Measurements from ENCODE around the gene FUT8. TPM values are rescaled to one million over a fixed set of nuclear protein-coding genes. Genes with fewer than 3 reads are reported as not detected.
"Not testable (repeated sequence)": the region's sequence is repeated elsewhere in the genome, so short reads cannot be mapped to it uniquely, and the experiment has no call there.

Gene FUT8
- total and polyA plus RNA-seq, 4 donors = 3.4 to 32.3 (median 14.6) TPM

DNA sequence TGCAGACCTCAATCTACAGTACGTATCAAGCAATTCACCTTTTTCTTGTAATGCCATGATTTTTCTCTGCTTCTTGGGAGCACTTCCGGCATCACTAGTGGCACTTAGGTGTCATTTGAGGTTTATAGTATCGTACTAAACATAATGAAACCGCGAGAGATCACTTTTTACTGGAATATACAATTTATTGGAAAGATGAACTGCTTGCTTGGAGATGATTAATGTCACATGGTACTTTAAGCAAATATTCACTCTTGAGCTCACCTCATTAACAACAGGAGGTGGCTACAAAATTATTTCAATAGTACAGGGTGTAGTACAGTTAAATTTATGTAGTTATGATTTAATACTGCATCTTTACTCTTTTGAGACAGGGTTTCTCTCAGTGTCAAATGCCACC, 11.5 kb downstream of the FUT8 start:
- Histone ChIP-seq H3K36me3 (ENCODE audit: control insufficient read depth in 1 of 2, insufficient read depth in 2 of 2, low read length in 1 of 2) (no peaks in the 10 kb centered on the region), H3K9me3 (ENCODE audit: control insufficient read depth, low read length) (no peaks in the 10 kb centered on the region), H3K4me3 (ENCODE audit: low read length in 2 of 2) (no peak overlapping the region), H3K4me1 (ENCODE audit: control insufficient read depth in 1 of 2, insufficient read depth in 2 of 2, low read length in 2 of 2) (no peaks in the 10 kb centered on the region), H3K27me3 (ENCODE audit: control insufficient read depth in 1 of 2, insufficient read depth in 2 of 2, low read length in 1 of 2) (no peaks in the 10 kb centered on the region), H3K27ac (ENCODE audit: low read depth in 1 of 2, low read length in 2 of 2) (no peak overlapping the region)
- ATAC-seq (ENCODE audit: low FRiP score) (no peak), DNase-seq (no peak)
- WGBS, 2 donors = 94 to 96% methylated on average over 5 of the region's 5 CpGs
- intact Hi-C loops (cut with DNase I) = no loop called here

DNA sequence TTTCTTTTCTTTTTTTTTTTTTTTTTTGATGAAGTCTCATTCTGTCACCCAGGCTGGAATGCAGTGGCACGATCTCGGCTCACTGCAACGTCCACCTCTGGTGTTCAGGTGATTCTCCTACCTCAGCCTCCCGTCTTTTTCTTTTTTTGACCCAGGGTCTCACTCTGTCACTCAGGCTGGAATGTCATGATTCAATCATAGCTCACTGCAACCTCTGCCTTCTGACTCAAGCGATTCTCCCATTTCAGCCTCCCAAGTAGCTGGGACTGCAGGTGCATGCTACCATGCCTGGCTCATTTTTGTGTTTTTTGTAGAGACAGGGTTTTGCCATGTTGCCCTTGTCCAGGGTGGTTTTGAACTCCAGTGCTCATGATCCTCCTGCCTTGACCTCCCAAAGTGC, 12.0 kb downstream of the FUT8 start:
- Histone ChIP-seq H3K27ac (ENCODE audit: low read depth in 1 of 2, low read length in 2 of 2) (no peak overlapping the region), H3K4me3 (ENCODE audit: low read length in 2 of 2) (no peak overlapping the region), H3K36me3 (ENCODE audit: control insufficient read depth in 1 of 2, insufficient read depth in 2 of 2, low read length in 1 of 2) (no peaks in the 10 kb centered on the region), H3K4me1 (ENCODE audit: control insufficient read depth in 1 of 2, insufficient read depth in 2 of 2, low read length in 2 of 2) (no peaks in the 10 kb centered on the region), H3K9me3 (ENCODE audit: control insufficient read depth, low read length) (no peaks in the 10 kb centered on the region), H3K27me3 (ENCODE audit: control insufficient read depth in 1 of 2, insufficient read depth in 2 of 2, low read length in 1 of 2) (no peaks in the 10 kb centered on the region)
- intact Hi-C loops (cut with DNase I) = no loop called here
- no peak for DNase-seq
- no peak for ATAC-seq (ENCODE audit: low FRiP score)
- WGBS, 2 donors = 95 to 96% methylated on average over 5 of the region's 5 CpGs

DNA sequence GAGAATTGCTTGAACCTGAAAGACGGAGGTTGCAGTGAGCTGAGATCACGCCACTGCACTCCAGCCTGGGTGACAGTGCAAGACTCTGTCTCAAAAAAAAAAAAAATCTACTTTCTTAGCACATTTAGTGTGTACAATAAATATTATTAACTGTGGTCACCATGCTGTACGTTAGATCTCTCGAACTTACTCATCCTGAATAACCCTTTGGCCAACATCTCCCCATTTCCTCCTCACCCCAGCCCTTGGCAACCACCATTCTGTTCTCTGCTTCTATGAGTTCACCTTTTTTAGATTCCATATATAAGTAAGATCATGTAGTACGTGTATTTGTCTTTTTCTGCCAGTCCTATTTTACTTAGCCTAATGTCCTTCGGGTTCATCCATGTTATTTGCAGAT, 13.4 kb downstream of the FUT8 start:
- Histone ChIP-seq H3K27ac (ENCODE audit: low read depth in 1 of 2, low read length in 2 of 2) (no peak overlapping the region), H3K4me3 (ENCODE audit: low read length in 2 of 2) (no peak overlapping the region), H3K9me3 (ENCODE audit: control insufficient read depth, low read length) (no peaks in the 10 kb centered on the region), H3K27me3 (ENCODE audit: control insufficient read depth in 1 of 2, insufficient read depth in 2 of 2, low read length in 1 of 2) (no peaks in the 10 kb centered on the region), H3K36me3 (ENCODE audit: control insufficient read depth in 1 of 2, insufficient read depth in 2 of 2, low read length in 1 of 2) (no peaks in the 10 kb centered on the region), H3K4me1 (ENCODE audit: control insufficient read depth in 1 of 2, insufficient read depth in 2 of 2, low read length in 2 of 2) (no peaks in the 10 kb centered on the region)
- intact Hi-C loops (cut with DNase I) = no loop called here
- no peak for DNase-seq
- no peak for ATAC-seq (ENCODE audit: low FRiP score)
- 94 to 97% methylated on average over 6 of the region's 6 CpGs for WGBS, 2 donors

DNA sequence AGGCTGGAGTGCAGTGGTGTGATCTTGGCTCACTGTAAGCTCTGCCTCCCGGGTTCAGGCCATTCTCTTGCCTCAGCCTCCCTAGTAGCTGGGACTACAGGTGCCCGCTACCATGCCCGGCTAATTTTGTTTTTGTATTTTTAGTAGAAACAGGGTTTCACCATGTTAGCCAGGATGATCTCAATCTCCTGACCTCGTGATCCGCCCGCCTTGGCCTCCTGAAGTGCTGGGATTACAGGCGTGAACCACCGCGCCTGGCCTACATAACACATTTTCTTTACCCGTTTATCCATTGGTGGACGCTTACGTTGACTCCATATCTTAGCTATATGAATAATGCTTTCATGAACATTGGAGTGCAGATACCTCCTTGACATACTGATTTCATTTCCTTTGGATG, 14.4 kb downstream of the FUT8 start:
- H3K27ac ChIP-seq (ENCODE audit: low read depth in 1 of 2, low read length in 2 of 2); intact Hi-C loops (cut with DNase I); H3K4me1 ChIP-seq (ENCODE audit: control insufficient read depth in 1 of 2, insufficient read depth in 2 of 2, low read length in 2 of 2); H3K27me3 ChIP-seq (ENCODE audit: control insufficient read depth in 1 of 2, insufficient read depth in 2 of 2, low read length in 1 of 2); ATAC-seq (ENCODE audit: low FRiP score); DNase-seq; H3K36me3 ChIP-seq (ENCODE audit: control insufficient read depth in 1 of 2, insufficient read depth in 2 of 2, low read length in 1 of 2); H3K4me3 ChIP-seq (ENCODE audit: low read length in 2 of 2); H3K9me3 ChIP-seq (ENCODE audit: control insufficient read depth, low read length): not testable (repeated sequence)
- WGBS, 2 donors = 95 to 97% methylated on average over 12 of the region's 12 CpGs

DNA sequence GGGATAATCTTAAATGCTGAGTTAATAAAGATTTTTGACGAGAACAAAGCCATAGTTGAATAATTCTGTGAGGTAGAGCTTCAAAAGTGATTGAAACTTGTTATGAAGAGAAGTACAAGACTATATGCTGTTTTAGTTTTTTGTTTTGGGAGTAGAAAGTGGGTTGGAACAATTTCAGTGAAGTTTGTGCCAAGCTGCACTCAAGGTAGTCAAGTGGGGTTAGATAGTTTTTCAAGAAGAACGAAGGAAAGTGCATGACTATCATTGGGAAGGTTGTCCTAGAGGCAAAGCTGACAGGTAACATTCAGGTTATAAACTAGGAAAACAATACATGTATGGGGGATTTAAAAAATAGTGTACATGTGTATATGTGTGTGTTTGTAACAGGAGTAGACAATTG, 16.2 kb downstream of the FUT8 start:
- intact Hi-C loops (cut with DNase I) = no loop called here

DNA sequence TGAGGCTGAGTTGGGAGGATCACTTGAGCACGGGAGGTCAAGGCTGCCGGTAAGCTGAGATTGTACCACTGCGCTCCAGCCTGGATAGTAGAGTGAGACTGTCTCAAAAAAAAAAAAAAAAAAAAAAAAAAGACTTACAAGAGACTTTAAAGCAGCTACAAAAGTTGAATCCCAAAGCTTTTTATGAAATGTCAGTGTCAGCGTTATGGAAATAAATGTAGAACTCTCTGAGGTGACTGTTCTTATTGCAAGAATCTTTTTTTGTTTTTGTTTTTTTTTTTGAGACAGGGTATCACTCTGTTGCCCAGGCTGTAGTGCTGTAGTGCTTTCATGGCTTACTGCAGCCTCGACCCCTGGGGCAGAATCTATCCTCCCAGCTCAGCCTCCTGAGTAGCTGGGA, 17.2 kb downstream of the FUT8 start:
- H3K4me1 ChIP-seq (ENCODE audit: control insufficient read depth in 1 of 2, insufficient read depth in 2 of 2, low read length in 2 of 2) = peaks cover 0 to 2% of the 10 kb centered on the region in 2 donors
- no peaks in the 10 kb centered on the region for H3K36me3 ChIP-seq (ENCODE audit: control insufficient read depth in 1 of 2, insufficient read depth in 2 of 2, low read length in 1 of 2)
- DNase-seq (no peak), ATAC-seq (ENCODE audit: low FRiP score) (no peak)
- WGBS, 2 donors = 98 to 99% methylated on average over 5 of the region's 5 CpGs
- H3K27me3 ChIP-seq (ENCODE audit: control insufficient read depth in 1 of 2, insufficient read depth in 2 of 2, low read length in 1 of 2) = no peaks in the 10 kb centered on the region
- no peak overlapping the region for H3K27ac ChIP-seq (ENCODE audit: low read depth in 1 of 2, low read length in 2 of 2)
- H3K4me3 ChIP-seq (ENCODE audit: low read length in 2 of 2) = no peak overlapping the region
- intact Hi-C loops (cut with DNase I) = no loop called here
- no peaks in the 10 kb centered on the region for H3K9me3 ChIP-seq (ENCODE audit: control insufficient read depth, low read length)

More for the DNA sequence above, 16.2 kb downstream of the FUT8 start:
- H3K27me3 ChIP-seq (ENCODE audit: control insufficient read depth in 1 of 2, insufficient read depth in 2 of 2, low read length in 1 of 2) = no peaks in the 10 kb centered on the region
- ATAC-seq (ENCODE audit: low FRiP score) = no peak
- no peak overlapping the region for H3K4me3 ChIP-seq (ENCODE audit: low read length in 2 of 2)
- DNase-seq = no peak
- WGBS, 2 donors = 96 to 97% methylated on average over 2 of the region's 2 CpGs
- H3K36me3 ChIP-seq (ENCODE audit: control insufficient read depth in 1 of 2, insufficient read depth in 2 of 2, low read length in 1 of 2) = no peaks in the 10 kb centered on the region
- H3K27ac ChIP-seq (ENCODE audit: low read depth in 1 of 2, low read length in 2 of 2) = no peak overlapping the region
- peaks cover 0 to 2% of the 10 kb centered on the region in 2 donors for H3K4me1 ChIP-seq (ENCODE audit: control insufficient read depth in 1 of 2, insufficient read depth in 2 of 2, low read length in 2 of 2)
- no peaks in the 10 kb centered on the region for H3K9me3 ChIP-seq (ENCODE audit: control insufficient read depth, low read length)

DNA sequence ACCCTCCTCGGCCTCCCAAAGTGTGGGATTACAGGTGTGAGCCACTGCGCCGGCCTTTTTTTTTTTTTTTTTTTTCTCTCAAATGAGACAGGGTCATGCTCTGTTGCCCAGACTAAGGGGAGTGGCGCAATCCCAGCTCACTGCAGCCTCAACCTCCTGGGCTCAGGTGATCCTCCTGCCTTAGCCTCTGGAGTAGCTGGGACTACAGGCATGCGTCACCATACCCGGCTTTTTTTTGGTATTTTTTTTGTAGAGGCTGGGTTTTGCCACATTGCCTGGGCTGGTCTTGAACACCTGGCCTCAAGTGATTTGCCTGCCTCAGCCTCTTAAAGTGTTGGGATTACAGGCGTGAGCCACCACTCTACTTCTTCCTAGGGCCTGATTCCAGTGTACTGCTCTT, 18.7 kb downstream of the FUT8 start:
- 97 to 98% methylated on average over 5 to 7 of the region's 7 CpGs for WGBS, 2 donors
- Histone ChIP-seq H3K4me3 (ENCODE audit: low read length in 2 of 2) (no peak overlapping the region), H3K9me3 (ENCODE audit: control insufficient read depth, low read length) (no peaks in the 10 kb centered on the region), H3K27ac (ENCODE audit: low read depth in 1 of 2, low read length in 2 of 2) (no peak overlapping the region), H3K27me3 (ENCODE audit: control insufficient read depth in 1 of 2, insufficient read depth in 2 of 2, low read length in 1 of 2) (no peaks in the 10 kb centered on the region), H3K4me1 (ENCODE audit: control insufficient read depth in 1 of 2, insufficient read depth in 2 of 2, low read length in 2 of 2) (peaks cover 0 to 2% of the 10 kb centered on the region in 2 donors), H3K36me3 (ENCODE audit: control insufficient read depth in 1 of 2, insufficient read depth in 2 of 2, low read length in 1 of 2) (no peaks in the 10 kb centered on the region)
- no peak for DNase-seq
- no peak for ATAC-seq (ENCODE audit: low FRiP score)
- intact Hi-C loops (cut with DNase I) = no loop called here

DNA sequence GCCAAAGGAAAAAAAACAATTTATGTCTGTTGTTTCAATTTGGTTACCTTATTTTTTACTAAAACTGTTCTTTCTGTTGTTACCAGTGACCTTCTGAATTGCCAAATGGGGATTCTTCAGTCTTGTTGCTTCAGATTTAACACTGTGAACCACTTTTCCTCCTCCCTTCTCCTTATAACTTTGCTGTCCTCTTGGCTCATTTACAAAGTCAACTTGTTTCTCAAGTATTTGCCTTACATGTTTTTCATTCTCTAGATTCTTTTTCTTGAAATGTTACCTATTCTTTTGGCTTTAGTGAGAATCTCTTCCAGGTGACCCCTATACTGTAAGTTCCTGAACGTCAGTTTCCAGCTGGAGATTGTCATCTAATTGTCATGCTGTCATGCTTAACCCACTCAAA, 19.4 kb downstream of the FUT8 start:
- no peaks in the 10 kb centered on the region for H3K9me3 ChIP-seq (ENCODE audit: control insufficient read depth, low read length)
- H3K4me1 ChIP-seq (ENCODE audit: control insufficient read depth in 1 of 2, insufficient read depth in 2 of 2, low read length in 2 of 2) = peaks cover 0 to 2% of the 10 kb centered on the region in 2 donors
- intact Hi-C loops (cut with DNase I) = no loop called here
- ATAC-seq (ENCODE audit: low FRiP score) = no peak
- H3K27me3 ChIP-seq (ENCODE audit: control insufficient read depth in 1 of 2, insufficient read depth in 2 of 2, low read length in 1 of 2) = no peaks in the 10 kb centered on the region
- H3K4me3 ChIP-seq (ENCODE audit: low read length in 2 of 2) = no peak overlapping the region
- DNase-seq = no peak
- 42 to 50% methylated on average over 1 of the region's 1 CpG for WGBS, 2 donors
- no peak overlapping the region for H3K27ac ChIP-seq (ENCODE audit: low read depth in 1 of 2, low read length in 2 of 2)
- no peaks in the 10 kb centered on the region for H3K36me3 ChIP-seq (ENCODE audit: control insufficient read depth in 1 of 2, insufficient read depth in 2 of 2, low read length in 1 of 2)

DNA sequence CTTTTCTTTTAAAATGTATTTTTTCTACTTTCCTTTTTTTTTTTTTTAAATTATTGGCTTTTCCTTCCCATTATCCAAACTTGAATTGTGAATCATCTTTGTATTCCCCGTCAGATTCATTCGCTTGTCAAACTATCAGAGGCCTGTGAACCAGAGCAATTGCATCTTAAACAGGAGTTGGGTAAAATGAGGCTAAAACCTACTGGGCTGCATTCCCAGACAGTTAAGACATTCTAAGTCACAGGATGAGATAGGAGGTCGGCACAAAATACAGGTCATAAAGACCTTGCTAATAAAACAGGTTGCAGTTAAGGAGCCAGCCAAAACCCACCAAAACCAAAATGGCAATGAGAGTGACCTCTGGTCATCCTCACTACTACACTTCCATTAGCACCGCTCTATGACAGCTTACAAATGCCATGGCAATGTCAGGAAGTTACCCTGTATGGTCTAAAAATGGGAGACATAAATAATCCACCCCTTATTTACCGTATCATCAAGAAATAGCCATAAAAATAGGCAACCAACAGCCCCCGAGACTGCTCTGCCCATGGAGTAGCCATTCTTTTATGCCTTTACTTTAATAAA, 19.9 kb downstream of the FUT8 start:
- DNase-seq (no peak), ATAC-seq (ENCODE audit: low FRiP score) (no peak)
- intact Hi-C loops (cut with DNase I) = no loop called here
- Histone ChIP-seq H3K27ac (ENCODE audit: low read depth in 1 of 2, low read length in 2 of 2) (no peak overlapping the region), H3K4me1 (ENCODE audit: control insufficient read depth in 1 of 2, insufficient read depth in 2 of 2, low read length in 2 of 2) (peaks cover 0 to 2% of the 10 kb centered on the region in 2 donors), H3K27me3 (ENCODE audit: control insufficient read depth in 1 of 2, insufficient read depth in 2 of 2, low read length in 1 of 2) (no peaks in the 10 kb centered on the region), H3K36me3 (ENCODE audit: control insufficient read depth in 1 of 2, insufficient read depth in 2 of 2, low read length in 1 of 2) (no peaks in the 10 kb centered on the region), H3K9me3 (ENCODE audit: control insufficient read depth, low read length) (no peaks in the 10 kb centered on the region), H3K4me3 (ENCODE audit: low read length in 2 of 2) (no peak overlapping the region)
- WGBS, 2 donors = 73 to 82% methylated on average over 6 of the region's 6 CpGs

Data from aorta (tissue), 5 donors.